Measurements from ENCODE around the gene TUBB4A. TPM values are rescaled to one million over a fixed set of nuclear protein-coding genes. Genes with fewer than 3 reads are reported as not detected.

Gene TUBB4A
- total RNA-seq, 2 donors from 2014 or later, result 3.0 to 3.4 TPM

DNA sequence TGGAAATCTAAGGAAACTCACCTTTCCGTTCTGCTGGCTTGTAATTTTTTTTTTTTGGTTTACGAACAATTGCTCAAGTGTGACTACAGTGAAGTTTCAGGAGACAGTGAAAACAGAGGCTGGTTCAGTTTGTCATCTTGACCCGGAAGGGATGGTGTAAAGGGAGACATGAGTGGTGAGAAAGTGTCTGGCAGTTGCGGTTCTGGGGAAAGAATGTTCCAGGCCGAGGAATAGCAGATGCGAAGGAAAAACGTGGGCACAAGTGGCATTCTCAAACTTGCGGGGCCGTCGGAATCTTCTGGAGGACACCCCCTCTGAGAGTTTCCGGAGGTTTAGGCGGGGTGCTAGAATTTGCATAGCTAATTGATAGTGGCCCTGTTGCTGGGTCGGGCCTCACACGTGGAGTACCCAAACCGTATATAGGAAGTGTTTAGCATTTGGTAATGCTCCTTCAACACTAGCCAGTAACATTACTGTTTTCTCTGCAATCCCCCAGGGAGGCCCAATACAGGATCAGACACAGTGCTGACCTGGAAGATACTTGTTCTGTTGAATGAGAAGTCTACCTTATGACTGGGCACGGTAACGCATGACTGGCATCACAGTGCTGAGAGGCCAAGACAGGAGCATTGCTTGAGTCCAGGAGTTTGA is 25.9 kb upstream of the TUBB4A start:
- no peak for TF ChIP-seq POLR2A (IDR thresholded peaks at IDR 0.05)
- TF ChIP-seq, protein P1, sequence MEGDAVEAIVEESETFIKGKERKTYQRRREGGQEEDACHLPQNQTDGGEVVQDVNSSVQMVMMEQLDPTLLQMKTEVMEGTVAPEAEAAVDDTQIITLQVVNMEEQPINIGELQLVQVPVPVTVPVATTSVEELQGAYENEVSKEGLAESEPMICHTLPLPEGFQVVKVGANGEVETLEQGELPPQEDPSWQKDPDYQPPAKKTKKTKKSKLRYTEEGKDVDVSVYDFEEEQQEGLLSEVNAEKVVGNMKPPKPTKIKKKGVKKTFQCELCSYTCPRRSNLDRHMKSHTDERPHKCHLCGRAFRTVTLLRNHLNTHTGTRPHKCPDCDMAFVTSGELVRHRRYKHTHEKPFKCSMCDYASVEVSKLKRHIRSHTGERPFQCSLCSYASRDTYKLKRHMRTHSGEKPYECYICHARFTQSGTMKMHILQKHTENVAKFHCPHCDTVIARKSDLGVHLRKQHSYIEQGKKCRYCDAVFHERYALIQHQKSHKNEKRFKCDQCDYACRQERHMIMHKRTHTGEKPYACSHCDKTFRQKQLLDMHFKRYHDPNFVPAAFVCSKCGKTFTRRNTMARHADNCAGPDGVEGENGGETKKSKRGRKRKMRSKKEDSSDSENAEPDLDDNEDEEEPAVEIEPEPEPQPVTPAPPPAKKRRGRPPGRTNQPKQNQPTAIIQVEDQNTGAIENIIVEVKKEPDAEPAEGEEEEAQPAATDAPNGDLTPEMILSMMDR (IDR thresholded peaks at IDR 0.05), result no peak
- no peak for ATAC-seq
- Histone ChIP-seq H3K27ac (no peak overlapping the region), H3K27me3 (peaks cover 0 to 15% of the 10 kb centered on the region in 2 donors), H3K9me3 (no peaks in the 10 kb centered on the region), H3K4me3 (no peak overlapping the region), H3K4me1 (peaks cover 14% of the 10 kb centered on the region), H3K36me3 (replicated peaks in 1 of 2; ENCODE audit: insufficient read depth in 1 of 2, low read depth in 2 of 2) (no peaks in the 10 kb centered on the region)
- DNase-seq, result no peak
- intact Hi-C loops (cut with DNase I), result loop anchor here (10.0 kb wide), 2 partner anchors 107 to 327 kb away; no protein-coding TSS in a partner anchor
- WGBS, 2 donors, result 57 to 80% methylated on average over 14 to 17 of the region's 17 CpGs

DNA sequence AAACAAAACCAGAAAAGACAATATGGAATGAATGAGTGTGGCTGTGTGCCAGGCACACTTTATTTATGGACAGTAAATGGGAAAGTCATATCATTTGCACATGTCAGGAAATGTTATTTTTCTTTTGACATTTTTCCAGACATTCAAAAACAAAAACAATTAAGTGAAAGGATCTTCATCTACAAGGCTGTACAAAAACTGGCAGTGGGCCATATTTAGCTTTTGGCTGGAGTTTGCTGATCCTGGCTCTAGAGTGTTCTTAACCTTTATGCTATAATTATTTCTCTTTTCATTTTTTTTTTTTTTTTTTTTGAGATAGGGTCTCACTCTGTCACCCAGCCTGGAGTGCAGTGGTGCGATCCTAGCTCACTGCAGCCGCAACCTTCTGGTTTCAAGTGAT is 22.2 kb upstream of the TUBB4A start:
- 70 to 94% methylated on average over 2 of the region's 2 CpGs for WGBS, 2 donors
- peaks cover 3% of the 10 kb centered on the region for H3K4me1 ChIP-seq
- no peaks in the 10 kb centered on the region for H3K9me3 ChIP-seq
- no peak for ATAC-seq
- TF ChIP-seq, protein P1 (IDR thresholded peaks at IDR 0.05), result no peak
- no peak for TF ChIP-seq POLR2A (IDR thresholded peaks at IDR 0.05)
- no peak for DNase-seq
- no peak overlapping the region for H3K27ac ChIP-seq
- H3K36me3 ChIP-seq (replicated peaks in 1 of 2; ENCODE audit: insufficient read depth in 1 of 2, low read depth in 2 of 2), result no peaks in the 10 kb centered on the region
- intact Hi-C loops (cut with DNase I), result loop anchor here (10.0 kb wide), 2 partner anchors 110 to 330 kb away; no protein-coding TSS in a partner anchor
- no peaks in the 10 kb centered on the region for H3K27me3 ChIP-seq
- H3K4me3 ChIP-seq, result no peak overlapping the region

DNA sequence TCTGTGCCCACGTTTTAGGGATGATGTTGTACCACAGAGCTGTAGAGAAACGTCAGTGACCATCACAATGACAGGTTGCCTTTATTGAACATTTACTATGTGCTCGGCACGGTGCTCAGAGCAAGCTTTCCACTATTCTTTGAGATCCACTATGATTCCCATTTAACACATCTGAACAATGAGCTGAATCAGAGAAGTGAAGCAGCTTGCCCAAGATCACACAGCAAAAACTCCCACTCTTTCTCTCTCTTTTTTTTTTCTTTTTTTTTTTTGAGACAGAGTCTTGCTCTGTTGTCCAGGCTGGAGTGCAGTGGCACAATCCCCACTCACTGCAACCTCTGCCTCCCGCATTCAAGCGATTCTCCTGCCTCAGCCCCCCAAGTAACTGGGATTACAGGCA is 20.6 kb upstream of the TUBB4A start:
- WGBS, 2 donors, result 73% methylated on average over 6 of the region's 6 CpGs
- ATAC-seq (no peak), DNase-seq (no peak)
- intact Hi-C loops (cut with DNase I), result loop anchor here (10.0 kb wide), 2 partner anchors 112 to 332 kb away; no protein-coding TSS in a partner anchor
- Histone ChIP-seq H3K4me3 (no peak overlapping the region), H3K4me1 (peaks cover 3% of the 10 kb centered on the region), H3K36me3 (replicated peaks in 1 of 2; ENCODE audit: insufficient read depth in 1 of 2, low read depth in 2 of 2) (no peaks in the 10 kb centered on the region), H3K9me3 (no peaks in the 10 kb centered on the region), H3K27ac (no peak overlapping the region), H3K27me3 (no peaks in the 10 kb centered on the region)
- TF ChIP-seq, protein P1 (IDR thresholded peaks at IDR 0.05), result no peak
- no peak for TF ChIP-seq POLR2A (IDR thresholded peaks at IDR 0.05)

DNA sequence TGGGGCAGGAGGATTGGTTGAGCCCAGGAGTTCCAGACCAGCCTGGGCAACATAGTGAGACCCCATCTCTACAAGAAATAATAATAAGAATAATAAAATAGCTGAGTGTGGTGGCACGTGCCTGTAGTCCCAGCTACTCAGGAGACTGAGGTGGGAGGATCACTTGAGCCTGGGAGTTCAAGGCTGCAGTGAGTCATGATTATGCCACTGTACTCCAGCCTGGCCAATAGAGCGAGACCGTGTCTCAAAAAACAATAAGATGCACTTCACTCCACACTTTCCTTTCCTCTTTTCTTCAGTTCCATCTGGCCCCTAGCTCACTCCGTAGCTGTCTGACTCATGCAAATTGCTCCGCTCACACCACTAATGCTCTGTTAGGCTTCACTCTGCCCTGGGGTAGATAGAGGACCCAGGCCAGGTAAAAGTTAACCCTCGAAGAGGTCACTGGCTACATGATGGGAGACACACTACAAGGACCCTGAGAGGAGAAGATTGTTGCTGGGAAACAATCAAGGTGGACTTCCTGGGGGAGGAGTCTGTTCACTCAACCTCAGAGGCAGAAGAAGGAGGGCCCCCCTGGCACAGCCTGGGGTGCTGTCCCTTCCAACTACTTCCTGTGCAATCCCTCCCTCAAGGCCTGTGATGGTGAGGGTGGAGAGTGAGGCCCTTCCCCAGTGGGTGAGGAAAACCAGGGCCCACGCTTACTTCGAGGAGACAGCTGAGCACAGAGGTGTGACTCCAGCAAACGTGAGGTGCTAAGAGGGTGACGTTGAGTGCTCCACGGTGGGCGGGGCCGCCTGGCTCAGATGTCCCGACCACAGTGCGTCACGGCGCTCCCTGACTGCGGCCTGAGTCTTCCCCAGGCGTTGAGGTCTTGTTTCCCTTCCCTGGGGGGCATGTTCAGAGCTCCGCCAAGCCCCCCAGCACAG is 19.9 kb upstream of the TUBB4A start:
- DNase-seq, result peak in 1 of 4 donors; percentile 27
- Histone ChIP-seq H3K27ac (no peak overlapping the region), H3K9me3 (no peaks in the 10 kb centered on the region), H3K4me3 (no peak overlapping the region), H3K27me3 (no peaks in the 10 kb centered on the region), H3K36me3 (replicated peaks in 1 of 2; ENCODE audit: insufficient read depth in 1 of 2, low read depth in 2 of 2) (no peaks in the 10 kb centered on the region), H3K4me1 (peaks cover 5% of the 10 kb centered on the region)
- intact Hi-C loops (cut with DNase I), result loop anchor here (10.0 kb wide), 2 partner anchors 113 to 333 kb away; no protein-coding TSS in a partner anchor
- TF ChIP-seq POLR2A (IDR thresholded peaks at IDR 0.05), result no peak
- TF ChIP-seq, protein P1 (IDR thresholded peaks at IDR 0.05), result no peak
- no peak for ATAC-seq
- 48 to 63% methylated on average over 7 to 20 of the region's 20 CpGs for WGBS, 2 donors
